ENCODE measurements around the gene SYNE1. TPM values are rescaled to one million over a fixed set of nuclear protein-coding genes. Genes with fewer than 3 reads are reported as not detected.
"Not testable (repeated sequence)": the region's sequence is repeated elsewhere in the genome, so short reads cannot be mapped to it uniquely, and the experiment has no call there.

The SYNE1 gene
- total RNA-seq, 1 experiment from 2014 or later, result 20.9 TPM

- no peak for DNase-seq (ENCODE audit: low read depth)
Measured at GRCh38 chr6:152571089-152571488, 66.1 kb downstream of the SYNE1 start.

GRCh38 chr6:152566103-152566875 is 70.9 kb downstream of the SYNE1 start:
- no peak for DNase-seq (ENCODE audit: low read depth)

DNA sequence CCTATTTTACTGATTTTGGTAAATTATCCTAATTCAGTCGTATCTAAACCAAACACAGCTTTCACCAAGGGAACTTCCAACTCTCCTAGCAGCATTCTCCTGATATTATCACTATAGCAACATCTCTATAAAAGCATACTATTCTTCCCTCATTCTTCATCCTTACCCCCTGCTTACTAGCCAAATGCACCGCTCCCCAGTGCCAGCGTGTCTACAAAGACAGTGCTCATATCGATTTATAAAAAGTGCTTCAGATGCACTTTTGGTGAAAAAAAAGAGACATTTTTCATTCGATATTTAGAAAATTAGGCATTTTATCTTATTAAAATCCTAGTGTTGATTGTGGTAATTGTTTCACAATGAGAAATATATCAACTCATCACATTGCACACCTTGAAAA is 74.0 kb downstream of the SYNE1 start:
- no peak for DNase-seq (ENCODE audit: low read depth)

DNA sequence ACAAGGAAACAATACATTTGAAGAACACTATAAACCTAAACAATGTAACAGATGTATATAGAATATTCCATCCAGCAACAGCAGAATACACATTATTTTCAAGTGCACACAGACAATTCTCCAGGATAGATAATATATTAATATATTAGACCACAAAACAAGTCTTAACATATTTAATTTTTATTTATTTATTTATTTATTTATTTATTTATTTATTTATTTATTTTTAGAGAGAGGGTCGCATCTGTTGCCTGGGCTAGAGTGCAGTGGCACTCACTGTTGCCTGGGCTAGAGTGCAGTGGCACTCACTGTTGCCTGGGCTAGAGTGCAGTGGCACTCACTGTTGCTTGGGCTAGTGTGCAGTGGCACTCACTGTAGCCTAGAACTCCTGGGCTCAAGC is 78.4 kb downstream of the SYNE1 start:
- not testable (repeated sequence) for DNase-seq (ENCODE audit: low read depth)

GRCh38 chr6:152557502-152557901 is 79.7 kb downstream of the SYNE1 start:
- DNase-seq (ENCODE audit: low read depth), result no peak

DNA sequence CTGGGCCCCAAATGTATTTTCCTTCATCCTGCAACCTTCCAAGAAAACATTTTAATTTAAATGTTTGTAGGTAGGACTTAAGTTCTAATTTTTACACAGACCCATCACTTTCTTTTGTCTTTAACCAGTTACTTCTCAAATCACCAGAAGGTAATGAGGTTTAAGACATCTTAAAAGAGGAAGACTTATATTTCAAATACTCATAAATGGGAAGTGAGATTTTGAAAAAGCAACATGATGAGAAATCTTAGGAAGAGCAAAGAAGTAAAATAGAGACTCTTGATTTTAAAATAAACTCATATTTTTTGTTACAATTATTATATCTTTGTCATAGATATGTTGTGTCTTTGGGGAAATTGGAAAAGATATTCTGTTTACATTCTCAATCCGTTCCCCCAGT is 82.3 kb downstream of the SYNE1 start:
- no peak for DNase-seq (ENCODE audit: low read depth)

DNA sequence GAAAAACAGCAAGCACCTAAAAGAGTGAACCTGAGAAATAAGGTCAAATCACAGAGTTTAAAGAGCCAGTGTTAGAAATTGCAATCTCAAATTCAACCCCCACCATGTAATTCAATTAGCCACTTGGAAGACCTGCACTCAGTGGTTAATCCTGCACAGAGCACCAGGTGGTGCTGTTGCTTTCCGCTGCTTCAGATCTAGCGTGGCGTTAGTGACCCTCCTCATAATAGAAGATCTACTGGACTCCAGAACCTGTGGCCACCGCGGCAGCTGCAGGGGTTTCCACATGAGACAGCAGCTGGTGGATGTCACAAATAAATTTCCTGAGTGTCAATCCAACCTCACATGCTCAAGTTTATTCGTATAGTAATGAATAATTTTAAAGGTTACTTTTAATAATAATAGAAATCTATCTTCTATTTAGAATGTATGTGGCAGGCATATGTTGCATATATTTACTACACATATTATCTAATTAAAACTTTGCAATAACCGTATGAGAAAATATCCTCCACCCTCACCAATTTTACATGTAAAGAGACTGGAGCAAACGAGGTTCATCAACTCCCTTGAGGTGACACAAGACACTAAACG is 84.4 kb downstream of the SYNE1 start:
- peak; percentile 60 for DNase-seq (ENCODE audit: low read depth)

- DNase-seq (ENCODE audit: low read depth), result no peak
Measured at GRCh38 chr6:152543519-152543918, 93.6 kb downstream of the SYNE1 start.

- no peak for DNase-seq (ENCODE audit: low read depth)
Measured at GRCh38 chr6:152540381-152540780, 96.8 kb downstream of the SYNE1 start.

DNA sequence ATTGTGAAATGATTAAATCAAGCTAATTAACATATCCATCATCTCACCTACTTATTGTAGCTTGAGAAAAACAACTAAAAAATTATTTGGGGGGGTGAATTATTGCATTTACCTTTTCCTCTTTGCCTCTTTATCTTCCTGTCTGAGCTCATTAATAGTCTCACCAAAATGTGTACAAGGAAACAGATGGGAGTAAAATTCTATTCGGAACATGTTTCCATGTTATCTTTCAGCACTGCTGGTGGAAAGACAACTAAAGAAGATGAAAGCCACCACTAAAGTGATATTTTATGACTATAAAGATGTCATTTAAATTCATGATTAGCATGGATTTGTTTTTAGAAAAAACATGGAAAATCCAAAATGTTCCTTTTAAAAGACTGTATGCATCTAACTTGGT is 102.6 kb downstream of the SYNE1 start:
- no peak for DNase-seq (ENCODE audit: low read depth)

- DNase-seq (ENCODE audit: low read depth), result no peak
Measured at GRCh38 chr6:152532556-152533422, 104.4 kb downstream of the SYNE1 start.

DNA sequence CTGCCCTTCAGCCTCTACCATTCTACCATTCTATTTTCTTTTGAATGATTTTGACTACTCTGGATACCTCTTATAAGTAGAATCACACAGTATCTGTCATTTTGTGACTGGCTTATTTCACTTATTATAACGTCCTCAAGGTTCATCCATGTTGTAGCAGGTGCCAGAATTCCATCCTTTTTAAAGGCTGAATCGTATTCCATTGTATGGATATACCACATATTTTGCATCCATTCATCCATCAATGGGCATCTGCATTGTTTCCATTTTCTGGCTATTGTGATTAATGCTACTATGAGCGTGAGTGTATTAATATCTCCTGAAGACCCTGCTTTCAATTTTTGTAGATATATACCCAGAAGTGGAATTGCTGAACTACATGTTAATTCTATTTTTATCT is 105.5 kb downstream of the SYNE1 start:
- DNase-seq (ENCODE audit: low read depth), result no peak

GRCh38 chr6:152529369-152529768 is 107.8 kb downstream of the SYNE1 start:
- DNase-seq (ENCODE audit: low read depth), result no peak

- DNase-seq (ENCODE audit: low read depth), result not testable (repeated sequence)
Measured at GRCh38 chr6:152514120-152514519, 123.0 kb downstream of the SYNE1 start.

GRCh38 chr6:152509916-152510315 is 127.2 kb downstream of the SYNE1 start:
- no peak for DNase-seq (ENCODE audit: low read depth)

- no peak for DNase-seq (ENCODE audit: low read depth)
Measured at GRCh38 chr6:152508477-152508876, 128.7 kb downstream of the SYNE1 start.

DNA sequence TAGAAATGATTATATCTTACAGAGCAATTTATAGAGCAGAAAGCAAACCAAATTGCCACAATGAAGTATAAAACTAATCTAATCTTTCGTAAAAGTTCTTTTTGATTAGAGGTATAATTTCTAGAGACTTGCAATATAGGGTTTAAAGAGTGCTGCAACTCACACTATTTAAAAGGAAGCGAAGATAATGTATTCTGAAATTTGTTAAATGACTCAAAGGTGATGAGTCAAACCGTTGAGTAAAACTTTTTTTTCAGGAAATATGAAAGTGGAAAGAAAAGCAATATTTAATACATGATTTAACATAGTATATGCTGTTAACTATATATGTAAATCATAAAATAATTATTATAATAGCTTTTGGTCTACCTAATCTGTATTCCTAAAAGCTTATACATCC is 133.6 kb downstream of the SYNE1 start:
- DNase-seq (ENCODE audit: low read depth), result peak; percentile 14

DNA sequence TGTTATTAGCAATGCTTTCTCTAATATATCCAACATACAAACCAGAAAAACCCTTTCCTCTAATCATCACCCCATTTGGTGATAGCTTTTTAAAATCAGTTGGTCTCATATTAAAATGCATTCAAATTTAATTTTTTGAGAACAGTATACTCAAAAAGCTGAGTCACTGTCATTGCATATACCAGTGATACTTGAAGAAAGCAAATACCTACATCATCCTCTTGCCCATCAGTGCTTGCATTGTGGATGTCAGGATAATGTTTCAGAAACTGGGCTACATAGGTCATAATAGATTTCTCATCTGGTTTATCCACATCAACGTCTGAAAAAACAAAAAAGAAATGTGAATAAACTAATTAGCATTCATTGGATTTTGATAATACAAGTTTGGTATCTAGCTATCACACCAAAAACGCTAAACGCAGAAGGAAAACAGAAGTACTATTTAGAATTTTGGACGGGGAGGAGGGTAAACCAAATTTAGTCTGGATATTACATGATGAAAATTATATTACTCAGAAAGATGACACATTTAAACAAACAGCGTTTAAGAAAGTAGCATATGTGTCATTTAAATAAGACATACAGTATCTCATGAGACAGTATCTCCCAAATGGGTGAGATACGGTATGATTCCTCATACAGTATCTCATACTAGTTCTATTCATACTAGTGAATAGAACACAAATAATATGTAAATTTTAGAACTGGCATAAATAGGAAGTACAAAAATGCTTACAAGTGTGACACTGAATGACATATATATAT is 134.6 kb downstream of the SYNE1 start:
- no peak for DNase-seq (ENCODE audit: low read depth)

DNA sequence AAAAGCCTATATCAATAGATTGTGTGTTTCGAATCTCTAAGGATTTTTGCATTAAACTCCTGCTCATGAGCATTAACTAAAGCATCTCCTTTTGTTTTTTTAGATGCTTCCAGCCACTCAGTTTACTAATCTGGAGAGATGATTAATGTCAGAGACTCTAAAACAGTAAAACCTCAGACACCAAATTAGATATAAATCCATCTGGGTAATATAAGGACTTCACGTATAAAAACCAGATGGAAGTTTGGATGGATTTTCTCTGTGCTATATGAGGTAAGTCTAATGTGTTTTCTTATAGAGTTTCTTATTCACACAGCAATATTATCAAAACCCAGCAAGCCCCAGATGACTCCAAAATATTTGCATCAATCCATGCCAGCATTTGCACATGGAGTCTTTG is 137.2 kb downstream of the SYNE1 start:
- no peak for DNase-seq (ENCODE audit: low read depth)

GRCh38 chr6:152496731-152497130 is 140.4 kb downstream of the SYNE1 start:
- DNase-seq (ENCODE audit: low read depth), result no peak

- DNase-seq (ENCODE audit: low read depth), result not testable (repeated sequence)
Measured at GRCh38 chr6:152495456-152495855, 141.7 kb downstream of the SYNE1 start.

- peak; percentile 39 for DNase-seq (ENCODE audit: low read depth)
Measured at GRCh38 chr6:152492281-152492680, 144.9 kb downstream of the SYNE1 start.
